ENCODE measurements around the gene MAL. TPM values are rescaled to one million over a fixed set of nuclear protein-coding genes. Genes with fewer than 3 reads are reported as not detected.

MAL gene
- total RNA-seq, 1 donor from 2014 or later = not detected

- no peak for FAIRE-seq
- DNase-seq (ENCODE audit: low spot score in 2 of 2) = no peak
These were observed 19.1 kb downstream of the MAL start for GRCh38 chr2:95044601-95045000.

DNA sequence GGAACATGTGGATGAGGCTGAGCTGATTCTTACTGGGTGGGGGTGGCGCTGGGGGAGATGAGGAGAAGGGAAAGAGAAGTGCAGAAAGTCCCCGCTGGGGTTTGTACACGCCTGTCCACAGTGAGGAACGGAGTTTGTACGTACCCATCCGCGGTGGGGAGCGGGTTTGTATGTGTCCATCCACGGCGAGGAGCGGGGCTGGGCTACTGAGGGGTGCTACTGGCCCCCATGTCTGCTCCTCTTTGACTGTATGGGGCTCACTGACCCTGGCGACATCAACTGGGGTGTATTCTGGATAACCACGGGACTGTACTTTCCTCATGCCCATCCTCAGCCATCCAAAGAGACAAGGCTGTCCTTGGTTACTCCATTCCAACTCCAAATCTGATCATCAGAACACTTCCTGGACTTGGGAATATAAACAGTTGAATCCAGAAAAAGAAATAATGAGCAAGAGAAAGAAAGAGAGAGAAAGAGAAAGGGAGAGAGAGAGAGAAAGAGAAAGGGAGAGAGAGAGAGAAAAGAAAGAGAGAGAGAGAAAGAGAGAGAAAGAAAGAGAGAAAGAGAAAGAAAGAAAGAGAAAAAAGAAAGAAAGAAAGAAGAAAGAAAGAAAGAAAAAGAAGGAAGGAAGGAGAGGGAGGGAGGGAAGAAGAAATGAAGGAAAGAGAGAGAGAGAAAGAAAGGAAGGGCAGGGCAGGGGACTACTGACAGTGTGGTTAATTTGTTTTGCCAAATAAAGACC lies 21.0 kb downstream of the MAL start:
- FAIRE-seq (no peak), DNase-seq (ENCODE audit: low spot score in 2 of 2) (no peak)

DNA sequence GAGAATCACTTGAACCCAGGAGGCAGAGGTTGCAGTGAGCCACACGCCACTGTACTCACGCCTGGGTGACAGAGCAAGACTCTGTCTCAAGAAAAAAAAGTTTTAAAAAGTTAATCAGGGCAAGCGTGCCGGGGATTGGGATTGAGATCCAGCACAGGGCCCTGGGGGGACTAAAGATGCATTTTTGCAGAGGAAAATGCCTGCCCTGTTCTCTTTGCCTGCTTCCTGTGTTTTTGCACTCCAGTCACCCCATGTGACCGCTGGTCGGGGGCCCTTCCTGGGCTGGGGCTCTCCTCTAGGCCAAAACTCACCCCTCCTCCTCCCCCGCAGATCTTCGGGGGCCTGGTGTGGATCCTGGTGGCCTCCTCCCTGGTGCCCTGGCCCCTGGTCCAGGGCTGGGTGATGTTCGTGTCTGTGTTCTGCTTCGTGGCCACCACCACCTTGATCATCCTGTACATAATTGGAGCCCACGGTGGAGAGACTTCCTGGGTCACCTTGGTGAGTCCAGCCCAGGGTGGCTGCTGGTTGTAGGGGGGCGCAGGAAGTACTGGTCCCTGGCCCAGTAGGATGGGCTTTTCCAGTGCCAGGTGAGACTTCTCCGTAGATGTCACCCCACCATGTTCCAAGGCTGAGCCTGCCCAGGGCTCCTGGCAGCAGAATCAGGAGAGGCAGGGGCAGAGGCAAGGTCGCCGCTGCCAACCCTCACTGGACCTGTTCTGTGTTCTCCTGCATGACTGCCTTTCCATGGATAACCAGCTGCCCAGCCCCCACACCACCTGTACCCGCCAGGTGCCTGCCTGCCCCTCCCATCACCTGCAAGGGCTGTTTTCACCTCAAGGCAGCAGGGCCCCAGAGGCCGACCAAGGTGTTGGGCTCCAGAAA lies 22.4 kb downstream of the MAL start:
- FAIRE-seq (no peak), DNase-seq (ENCODE audit: low spot score in 2 of 2) (no peak)

- FAIRE-seq (no peak), DNase-seq (ENCODE audit: low spot score in 2 of 2) (no peak)
These were observed 23.5 kb downstream of the MAL start for GRCh38 chr2:95048825-95049682.

- DNase-seq (ENCODE audit: low spot score in 2 of 2) = no peak
- no peak for FAIRE-seq
These were observed 24.1 kb downstream of the MAL start for GRCh38 chr2:95049683-95049955.

GRCh38 chr2:95049961-95050360 lies 24.5 kb downstream of the MAL start:
- DNase-seq (ENCODE audit: low spot score in 2 of 2) = no peak
- no peak for FAIRE-seq

DNA sequence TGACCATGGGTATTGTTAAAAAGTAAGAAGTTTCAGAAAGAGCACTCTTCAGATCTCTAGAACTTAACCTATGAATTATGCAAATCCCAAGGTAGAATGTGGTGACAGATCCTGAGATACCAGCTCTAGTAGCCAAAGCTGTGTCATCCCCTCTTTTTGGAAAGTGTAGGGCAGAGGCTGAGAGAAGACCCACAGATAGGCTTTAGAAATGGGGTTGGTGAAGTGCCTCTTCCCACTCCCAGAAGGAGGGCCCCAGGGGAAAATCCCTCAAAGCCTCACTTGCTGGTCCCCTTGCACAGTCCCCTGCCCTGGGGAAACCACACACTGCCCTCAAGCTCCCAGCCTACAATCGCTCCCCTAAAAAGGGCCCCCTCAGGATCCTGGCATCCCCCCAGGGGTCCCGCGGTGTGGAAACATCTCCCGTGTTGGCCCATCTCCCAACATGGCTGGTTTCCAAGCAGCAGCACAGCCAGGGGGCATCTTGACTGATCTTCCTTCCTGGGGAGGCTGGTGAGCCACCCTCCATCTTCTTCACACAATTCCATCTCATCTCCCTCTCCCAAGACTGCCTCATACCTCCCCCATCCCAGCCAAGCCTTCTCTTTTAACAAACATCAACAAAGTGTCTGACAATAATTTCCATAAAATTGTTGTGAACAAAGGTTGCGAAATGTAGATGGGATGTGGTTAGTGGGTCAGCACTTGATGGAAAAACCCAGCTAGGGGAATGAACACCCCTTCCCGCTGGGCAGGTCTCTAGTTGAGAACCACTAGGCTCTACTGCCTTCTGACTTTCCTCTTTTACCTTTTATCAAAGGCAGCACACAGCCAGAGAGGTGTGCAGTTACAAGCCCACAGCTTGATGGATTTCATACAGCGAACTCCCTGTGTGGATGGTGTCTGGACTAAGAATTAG lies 25.1 kb downstream of the MAL start:
- FAIRE-seq (no peak), DNase-seq (ENCODE audit: low spot score in 2 of 2) (no peak)

DNA sequence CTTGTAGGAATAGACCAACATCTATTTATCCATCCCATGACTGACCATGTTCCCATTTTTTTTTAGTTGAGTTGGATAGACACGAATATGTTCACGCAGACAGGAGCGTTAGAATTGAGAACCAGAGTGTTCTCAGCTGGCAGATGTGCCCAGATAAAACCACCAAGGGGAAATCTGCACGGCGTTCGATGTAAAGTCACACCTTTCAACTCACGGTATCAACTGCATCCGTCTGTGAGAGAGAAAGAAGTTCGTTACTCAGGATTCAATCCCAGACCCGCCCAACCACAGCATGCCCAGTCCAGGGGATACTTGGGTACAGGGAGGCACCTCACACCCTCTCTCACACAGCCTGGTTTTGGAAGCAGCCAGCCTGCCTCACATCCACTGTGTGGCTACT lies 26.1 kb downstream of the MAL start:
- FAIRE-seq (no peak), DNase-seq (ENCODE audit: low spot score in 2 of 2) (no peak)

GRCh38 chr2:95052307-95052706 lies 26.8 kb downstream of the MAL start:
- FAIRE-seq = no peak
- no peak for DNase-seq (ENCODE audit: low spot score in 2 of 2)

GRCh38 chr2:95052804-95053479 lies 27.4 kb downstream of the MAL start:
- no peak for FAIRE-seq

DNA sequence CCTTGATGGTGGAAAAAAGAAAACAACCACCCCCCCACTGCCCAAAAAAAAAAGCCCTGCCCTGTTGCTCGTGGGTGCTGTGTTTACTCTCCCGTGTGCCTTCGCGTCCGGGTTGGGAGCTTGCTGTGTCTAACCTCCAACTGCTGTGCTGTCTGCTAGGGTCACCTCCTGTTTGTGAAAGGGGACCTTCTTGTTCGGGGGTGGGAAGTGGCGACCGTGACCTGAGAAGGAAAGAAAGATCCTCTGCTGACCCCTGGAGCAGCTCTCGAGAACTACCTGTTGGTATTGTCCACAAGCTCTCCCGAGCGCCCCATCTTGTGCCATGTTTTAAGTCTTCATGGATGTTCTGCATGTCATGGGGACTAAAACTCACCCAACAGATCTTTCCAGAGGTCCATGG lies 28.0 kb downstream of the MAL start:
- FAIRE-seq = no peak
- no peak for DNase-seq (ENCODE audit: low spot score in 2 of 2)

More at GRCh38 chr2:95052804-95053479, 27.4 kb downstream of the MAL start:
- no peak for DNase-seq (ENCODE audit: low spot score in 2 of 2)

DNA sequence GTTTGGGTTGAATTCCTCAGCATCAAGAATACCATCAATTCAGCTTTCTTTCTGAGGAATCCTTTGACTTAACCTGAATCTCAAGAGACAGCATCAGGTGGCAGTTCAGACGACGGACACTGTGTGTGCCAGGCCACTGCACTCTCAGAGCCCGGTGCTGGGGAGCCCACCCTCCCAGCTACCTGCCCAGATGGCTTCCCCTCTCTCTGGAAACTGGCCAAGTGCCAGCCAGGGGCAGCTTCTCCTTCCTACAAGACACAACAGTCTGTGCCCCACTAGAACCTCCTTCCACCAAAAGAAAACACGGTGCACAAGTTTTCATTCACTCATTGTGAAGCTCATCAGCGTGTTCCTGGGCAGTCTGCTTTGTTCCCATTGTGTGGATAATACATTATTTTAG lies 28.5 kb downstream of the MAL start:
- FAIRE-seq (no peak), DNase-seq (ENCODE audit: low spot score in 2 of 2) (no peak)

DNA sequence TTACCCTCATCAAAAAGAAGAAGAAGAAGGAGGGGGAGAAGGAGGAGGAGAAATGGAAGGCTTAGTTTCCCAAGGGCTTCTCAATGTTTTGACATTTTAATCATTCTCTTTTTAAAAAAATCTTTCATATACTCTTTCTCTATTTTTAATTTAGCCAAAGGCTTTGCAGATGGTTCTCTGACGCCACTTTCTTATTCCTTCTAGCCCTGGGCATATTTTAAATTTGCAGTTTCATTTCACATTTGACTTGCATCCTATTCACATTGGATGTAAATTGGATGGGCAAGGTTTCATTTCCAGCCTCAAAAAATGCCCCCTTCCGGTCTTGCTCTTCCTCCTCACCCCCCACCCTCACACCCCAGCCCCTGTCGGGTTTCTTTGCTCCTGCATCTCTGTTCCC lies 29.8 kb downstream of the MAL start:
- no peak for DNase-seq (ENCODE audit: low spot score in 2 of 2)

DNA sequence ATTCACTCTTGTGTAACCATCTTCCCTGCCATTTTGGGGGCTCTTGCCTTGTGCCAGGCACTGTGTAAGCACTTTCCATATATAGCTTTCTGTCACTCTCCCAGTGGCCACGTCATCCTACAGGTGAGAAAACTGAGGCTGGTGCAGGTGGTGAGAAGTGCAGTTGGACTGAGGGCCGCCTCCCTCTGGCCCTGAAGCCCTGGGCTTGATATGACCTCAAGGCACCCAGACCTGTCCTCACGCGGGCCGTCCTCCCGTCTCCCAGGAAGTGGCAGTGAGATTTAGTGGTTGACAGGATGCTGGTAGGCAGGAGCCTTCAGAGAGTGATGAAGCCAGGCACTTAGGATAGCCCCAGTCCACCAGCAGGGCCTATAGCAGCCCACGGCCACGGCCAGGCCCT lies 30.5 kb downstream of the MAL start:
- FAIRE-seq (no peak), DNase-seq (ENCODE audit: low spot score in 2 of 2) (no peak)

More for the DNA sequence above, 29.8 kb downstream of the MAL start:
- no peak for FAIRE-seq

- no peak for FAIRE-seq
- no peak for DNase-seq (ENCODE audit: low spot score in 2 of 2)
These were observed 31.3 kb downstream of the MAL start for GRCh38 chr2:95056461-95057459.

DNA sequence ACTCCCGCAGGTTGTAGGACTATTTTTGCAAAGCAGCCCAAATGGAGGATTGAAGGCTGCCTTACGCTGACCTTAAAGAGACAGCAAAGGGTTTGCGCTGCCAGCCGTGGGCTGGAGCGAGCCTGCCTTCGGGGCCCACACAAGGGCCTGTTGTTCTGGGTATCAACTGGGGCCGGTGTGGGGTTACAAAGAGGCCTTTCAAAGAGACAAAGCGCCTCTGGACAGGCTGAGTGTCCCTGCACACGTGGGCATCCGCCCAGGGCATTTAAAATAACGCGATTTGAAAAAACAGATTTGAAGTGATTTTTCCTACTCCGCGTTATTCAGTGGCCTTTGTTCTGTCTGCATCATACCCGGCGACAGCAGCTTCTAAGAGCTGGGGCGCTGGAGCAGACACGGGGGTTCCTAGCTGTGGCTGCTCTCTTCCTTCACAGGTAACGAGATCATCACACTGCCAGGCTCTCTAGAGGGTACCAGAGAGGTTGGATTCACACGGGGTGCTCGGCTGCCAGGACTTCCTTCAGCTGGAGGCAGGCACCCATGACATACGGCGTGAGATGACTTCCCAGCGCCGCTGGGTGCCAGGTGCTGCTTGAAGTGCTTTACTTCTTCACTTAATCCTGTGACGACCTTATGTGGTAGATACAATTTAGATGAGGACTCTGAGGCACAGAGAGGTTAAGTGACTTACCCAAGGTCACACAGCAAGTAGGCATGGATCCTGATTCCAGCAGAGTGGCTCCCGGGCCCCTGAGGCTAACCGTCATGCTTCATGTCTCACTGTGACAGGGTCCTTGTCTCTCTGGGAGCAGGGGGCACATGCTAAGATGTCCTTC lies 32.2 kb downstream of the MAL start:
- FAIRE-seq = peak; percentile 50
- peak; percentile 62 to 66 for DNase-seq (ENCODE audit: low spot score in 2 of 2)

DNA sequence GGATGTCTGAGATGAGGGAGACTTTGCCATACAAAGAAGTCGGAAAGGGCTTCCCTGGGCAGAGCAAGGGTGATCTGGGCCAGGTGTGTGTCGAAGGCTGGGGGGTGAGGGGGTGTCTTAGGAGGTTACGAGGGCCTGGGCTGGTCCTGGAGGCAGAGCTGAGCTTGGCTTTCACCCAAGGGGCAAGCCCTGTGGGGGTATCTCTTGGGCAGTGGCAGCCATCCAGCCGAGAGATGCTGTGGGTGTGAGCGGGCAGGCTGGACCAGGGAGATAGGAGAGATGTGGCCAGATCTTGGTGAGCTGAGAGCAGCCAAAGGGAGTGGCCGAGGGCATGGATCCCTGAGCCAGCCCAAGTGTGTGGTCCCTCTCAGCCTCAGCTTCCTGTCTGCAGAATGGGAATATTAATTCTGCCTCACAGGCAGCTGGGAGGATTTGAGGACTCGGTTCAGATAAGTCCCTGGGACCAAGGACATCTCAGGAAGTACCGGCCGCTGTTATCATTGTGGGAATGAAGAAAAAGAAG lies 33.0 kb downstream of the MAL start:
- FAIRE-seq (no peak), DNase-seq (ENCODE audit: low spot score in 2 of 2) (no peak)
